Activated T-helper 1 cell treated with Interleukin-2 at 50 U/mL for 16 hours (primary cell): ENCODE results near the gene DOCK2.
"Not testable (repeated sequence)": the region's sequence is repeated elsewhere in the genome, so short reads cannot be mapped to it uniquely, and the experiment has no call there.

Source experiments
- DNase-seq: peaks from one replicate; pipeline ENCODE4 v3.0.0-alpha.2; 2020; ENCODE audit warnings: low read depth

Gene DOCK2

DNA sequence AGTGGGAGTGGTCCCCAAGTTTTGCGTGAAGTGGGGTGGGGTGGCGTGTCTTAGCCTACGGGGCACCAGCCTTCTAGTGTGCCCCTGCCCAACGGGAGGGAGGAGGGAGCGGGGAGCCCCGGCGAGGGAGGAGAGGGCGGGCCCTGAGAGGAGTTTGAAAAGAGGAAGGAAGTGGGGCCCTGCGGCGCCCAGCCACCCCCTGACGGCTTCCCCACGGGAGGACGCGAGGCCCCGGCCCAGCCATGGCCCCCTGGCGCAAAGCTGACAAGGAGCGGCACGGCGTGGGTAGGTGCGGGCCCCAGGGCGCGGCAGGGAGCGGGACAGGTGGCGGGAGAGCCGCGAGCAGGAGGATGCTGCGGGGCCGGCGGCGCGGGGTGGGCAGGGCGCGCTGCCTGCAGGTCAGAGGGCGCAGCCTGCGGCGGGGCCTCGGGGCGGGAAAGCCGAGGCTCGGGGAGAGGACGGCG lies at the start of gene DOCK2:
DOCK2 (plus strand) TSS at position 191 of the 464 bp plus-strand sequence; CDS start at position 243, 52 bp downstream.
- peak; percentile 50 for DNase-seq

DNA sequence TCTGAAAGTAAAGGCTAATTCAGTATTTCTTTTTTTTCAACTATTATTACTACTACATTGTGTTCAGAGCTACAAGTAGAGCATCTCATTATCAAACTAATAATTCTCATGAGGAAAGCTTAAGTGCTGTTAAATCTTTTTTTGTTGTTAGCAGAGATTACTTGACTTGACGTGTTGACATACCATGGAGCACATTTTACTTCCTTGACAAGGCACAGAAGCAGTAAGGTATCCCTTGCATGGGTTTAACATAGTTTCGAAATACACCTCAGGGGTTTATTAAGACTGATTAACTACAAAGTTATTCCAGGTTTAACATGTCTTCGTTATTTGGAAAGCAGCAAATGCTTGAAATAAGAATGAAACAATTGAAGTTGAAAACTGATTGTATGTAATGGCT lies 46.5 kb upstream of the DOCK2 start:
- no peak for DNase-seq

DNA sequence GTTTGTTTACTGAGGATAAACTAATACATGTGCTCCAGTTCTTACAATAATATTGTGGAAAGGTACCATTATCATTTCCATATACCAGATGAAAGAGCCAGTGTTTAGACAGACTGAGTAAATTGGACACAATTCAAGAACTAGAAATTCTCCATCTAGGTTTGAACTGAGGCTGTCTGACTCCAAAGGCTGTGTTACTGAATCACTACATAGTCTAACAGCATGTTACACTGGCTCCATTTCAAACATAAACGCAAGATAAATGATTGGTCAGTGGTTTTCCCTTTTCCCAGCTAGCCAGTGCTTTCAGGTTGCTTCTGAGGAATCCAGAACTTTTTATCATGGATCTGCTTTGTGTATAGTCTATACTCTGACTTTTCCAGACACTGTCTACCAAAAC lies 45.4 kb upstream of the DOCK2 start:
- DNase-seq = no peak

DNA sequence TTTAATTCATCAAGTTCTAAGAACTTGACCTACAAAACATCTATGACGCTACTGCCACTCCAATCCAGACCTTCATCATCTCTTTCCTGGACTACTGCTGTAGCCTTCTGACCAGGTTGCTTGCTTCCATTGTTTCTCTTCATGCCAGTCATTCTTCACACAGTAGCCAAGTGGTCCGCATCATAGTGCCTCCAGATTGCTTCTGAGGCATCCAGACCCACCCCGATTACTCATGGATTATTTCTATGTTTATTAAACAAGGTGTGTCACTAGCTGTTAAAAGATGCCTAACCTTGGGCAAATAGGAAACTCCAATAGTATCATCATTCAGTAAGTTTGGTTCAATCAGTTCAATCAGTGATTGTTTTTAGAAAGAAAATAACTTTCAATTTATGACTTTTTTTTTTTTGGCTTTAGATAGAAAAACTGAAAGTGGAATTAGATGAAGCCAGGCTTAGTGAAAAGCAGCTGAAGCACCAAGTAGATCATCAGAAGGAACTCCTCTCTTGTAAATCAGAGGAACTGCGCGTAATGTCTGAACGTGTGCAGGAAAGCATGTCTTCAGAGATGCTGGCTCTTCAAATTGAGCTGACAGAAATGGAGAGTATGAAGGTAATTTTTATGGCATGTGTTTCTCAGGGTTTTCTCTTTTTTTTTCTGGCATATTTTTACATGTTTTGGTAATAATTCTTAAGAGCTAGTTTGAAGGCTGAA lies 44.0 kb upstream of the DOCK2 start:
- no peak for DNase-seq

DNA sequence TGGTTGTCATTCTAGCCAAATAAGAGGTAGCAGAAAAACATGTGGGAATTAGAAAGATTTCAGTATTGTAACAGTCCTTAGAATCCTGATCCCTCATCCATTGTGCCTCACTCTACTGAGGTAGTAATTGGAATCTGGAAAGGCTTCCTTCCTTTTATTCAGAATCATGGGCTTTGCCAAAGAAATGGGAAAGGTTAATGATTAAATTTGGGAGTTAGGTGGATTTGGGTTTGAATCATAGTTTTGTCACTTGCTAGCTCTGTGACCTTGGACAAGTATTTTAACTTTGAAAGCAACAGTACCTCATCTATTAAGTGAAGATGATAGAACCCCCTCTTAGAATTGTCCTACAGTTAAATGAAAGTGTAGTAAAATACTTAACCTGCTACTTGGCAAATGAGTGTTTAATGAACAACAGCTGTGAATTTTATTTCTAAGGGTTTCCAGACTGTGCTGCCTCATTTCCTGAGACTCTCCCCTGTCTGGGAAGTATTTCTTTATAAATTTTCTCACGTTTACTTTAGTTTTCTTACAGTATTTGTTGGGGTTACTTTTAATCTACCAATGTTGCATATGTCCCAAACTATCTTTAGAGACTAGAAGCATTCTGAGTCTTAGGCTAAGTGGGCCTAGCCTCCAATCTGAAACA lies 41.8 kb upstream of the DOCK2 start:
- no peak for DNase-seq

DNA sequence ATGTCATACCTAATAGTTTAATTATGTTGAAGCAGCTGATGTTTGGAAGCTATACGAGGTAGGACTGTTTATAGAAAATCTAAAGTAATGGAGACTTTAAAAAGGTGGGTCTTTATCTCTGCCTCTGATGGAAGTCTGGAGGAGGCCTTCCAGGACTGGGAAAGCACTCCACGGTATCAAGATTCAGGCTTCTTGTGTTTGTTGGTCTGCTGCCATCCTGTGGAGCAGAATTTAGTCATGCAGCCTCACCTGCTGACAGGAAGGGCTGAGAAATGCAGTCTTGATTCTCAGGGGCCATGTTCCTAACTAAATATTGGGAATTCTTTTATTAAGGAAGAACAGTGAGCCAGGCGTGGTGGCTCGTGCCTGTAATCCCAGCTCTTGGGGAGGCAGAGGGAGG lies 37.6 kb upstream of the DOCK2 start:
- DNase-seq = no peak

DNA sequence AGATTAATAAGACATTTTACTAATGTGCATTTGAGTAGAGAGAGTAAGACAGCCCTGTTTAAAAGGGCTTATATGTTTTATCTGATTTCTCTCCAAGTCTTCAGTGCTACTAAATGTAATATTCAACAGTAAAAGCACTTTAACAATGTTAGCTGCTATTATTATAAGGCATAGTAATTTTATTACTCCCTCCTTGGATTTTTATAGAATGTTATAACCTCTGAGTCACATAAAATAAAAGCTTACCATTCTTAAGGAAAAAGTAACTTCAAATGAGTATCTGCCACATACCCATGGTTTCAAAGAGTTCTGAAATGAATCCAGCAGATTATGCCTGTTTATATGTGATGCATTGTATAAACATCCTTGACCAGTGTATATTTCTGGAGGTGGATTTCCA lies 34.5 kb upstream of the DOCK2 start:
- DNase-seq = no peak

DNA sequence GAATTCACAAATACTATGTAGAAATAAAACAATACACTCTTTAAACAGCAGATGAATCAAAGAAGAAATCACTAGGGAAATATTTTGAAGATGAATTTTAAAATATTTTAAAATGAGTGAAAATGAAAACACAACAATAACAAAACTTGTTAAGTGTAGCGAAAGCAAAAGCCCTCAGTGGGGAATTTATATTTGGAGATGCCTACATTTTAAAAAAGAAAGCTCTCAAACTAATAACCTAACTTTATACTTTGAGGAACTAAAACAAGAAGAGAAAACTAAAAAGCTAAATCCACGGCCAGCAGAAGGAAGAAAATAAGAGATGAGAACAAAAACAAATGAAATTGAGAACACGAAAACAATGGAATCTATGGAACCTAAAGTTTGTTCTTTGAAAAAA lies 30.8 kb upstream of the DOCK2 start:
- no peak for DNase-seq

DNA sequence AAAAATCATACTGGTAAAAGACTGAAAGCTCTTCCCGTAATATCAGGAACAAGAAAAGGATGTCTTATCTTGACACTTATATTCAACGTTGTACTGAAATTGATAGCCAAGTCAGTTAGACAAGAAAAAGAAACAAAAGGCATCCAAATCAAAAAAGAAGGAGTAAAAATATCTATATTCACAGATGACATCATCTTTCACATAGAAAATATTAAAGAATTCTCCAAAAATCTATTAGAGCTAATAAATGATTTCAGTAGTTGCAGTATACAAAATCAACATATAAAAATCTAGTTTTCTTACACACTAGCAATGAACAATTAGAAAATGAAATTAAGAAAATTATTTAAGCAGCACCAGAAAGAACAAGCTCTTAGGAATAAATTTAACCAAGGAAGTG lies 29.2 kb upstream of the DOCK2 start:
- no peak for DNase-seq

DNA sequence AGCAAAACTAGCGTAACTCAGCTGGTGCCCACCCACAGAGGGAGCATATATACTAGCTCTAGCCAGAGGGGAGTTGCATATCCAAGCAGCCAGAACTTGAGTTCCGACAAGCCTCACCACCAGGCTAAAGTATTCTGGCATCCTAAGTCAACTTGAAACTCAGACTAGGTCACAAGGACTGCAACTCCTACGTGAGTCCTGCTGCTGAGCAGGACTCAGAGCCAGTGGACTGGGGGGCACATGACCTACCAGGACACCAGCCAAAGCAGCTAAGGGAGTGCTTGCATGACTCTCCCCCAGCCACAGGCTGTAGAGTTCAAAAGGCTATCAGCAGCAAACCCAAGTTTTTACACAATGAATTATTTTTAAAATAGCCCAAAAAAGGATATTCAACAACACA lies 27.4 kb upstream of the DOCK2 start:
- no peak for DNase-seq

DNA sequence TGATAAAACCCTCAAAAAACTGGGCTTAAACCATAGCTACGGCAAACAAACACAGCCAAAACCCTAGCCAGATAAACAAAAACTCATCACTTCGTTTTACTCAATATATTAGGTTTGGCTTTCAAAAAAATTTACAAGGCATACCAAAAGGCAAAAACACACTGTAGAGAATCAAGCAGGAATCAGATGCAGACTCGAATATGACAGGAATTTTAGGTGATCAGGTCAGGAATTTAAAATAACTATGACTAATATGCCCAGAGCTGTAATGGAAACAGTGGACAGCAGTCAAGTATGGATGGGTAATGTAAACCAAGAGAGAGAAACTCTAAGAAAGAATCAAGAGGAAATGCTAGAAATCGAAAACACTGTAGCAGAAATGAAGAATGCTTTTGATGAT lies 26.5 kb upstream of the DOCK2 start:
- DNase-seq = no peak

DNA sequence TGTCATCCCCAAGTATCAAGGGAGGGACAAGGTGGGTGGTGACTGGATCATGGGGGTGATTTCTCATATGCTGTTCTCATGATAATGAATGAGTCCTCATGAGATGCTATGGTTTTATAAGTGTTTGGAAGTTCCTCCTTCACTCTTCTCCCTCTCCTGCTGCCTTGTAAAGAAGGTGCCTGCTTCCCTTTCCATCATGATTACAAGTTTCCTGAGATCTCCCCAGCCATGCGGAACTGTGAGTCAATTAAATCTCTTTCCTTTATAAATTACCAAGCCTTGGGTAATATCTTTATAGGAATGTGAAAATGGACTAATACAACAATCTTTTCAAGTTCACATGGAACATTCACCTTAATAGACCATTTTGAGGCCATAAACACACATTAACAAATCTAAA lies 21.5 kb upstream of the DOCK2 start:
- DNase-seq = no peak

DNA sequence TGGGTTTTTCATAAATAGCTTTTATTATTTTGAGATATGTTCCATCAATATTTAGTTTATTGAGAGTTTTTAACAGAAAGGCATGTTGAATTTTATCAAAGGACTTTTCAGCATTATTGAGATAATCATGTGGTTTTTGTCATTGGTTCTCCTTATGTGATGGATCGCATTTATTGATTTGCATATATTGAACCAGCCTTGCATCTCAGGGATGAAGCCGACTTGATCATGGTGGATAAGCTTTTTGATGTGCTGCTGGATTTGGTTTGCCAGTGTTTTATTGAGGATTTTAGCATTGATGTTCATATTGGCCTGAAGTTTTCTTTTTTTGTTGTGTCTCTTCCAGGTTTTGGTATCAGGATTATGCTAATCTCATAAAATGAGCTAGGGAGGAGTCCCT lies 12.8 kb upstream of the DOCK2 start:
- not testable (repeated sequence) for DNase-seq

DNA sequence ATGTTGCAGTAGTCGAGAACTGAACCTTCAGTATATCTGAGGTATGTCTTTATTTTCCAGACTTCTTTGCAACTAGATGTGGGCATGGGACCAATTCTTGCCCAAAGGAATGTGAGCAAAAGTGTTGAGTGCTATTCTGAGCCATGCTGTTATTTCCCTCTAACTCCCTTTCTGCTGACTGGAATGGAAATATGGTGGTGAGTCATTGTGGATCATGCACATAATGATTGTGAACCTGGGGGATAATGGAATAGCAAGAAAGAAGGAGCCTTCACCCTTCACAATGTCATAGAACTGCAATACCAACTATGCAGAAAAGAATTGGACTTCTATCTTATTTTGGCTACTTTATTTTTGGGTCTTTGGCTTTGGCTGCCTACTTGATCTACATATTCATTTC lies 10.3 kb upstream of the DOCK2 start:
- no peak for DNase-seq

DNA sequence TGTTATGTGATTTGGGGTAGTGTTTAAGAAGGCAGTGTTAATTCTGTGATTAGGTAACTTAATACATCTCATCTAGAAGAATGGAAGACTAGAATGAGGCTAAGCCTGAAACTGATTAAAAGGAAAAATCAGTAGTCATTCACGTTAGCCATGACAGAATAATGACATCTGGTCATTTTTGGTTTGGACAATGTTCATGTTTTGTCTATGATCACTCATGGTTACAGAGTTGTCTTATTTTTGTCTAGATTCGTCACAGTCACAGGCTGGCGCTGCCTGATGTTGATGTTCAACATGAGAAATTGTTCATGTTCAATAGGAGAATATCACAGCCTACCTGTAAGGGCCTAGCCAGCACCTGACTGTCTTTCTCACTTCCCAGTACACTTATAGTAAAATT lies 9.5 kb upstream of the DOCK2 start:
- DNase-seq = no peak

DNA sequence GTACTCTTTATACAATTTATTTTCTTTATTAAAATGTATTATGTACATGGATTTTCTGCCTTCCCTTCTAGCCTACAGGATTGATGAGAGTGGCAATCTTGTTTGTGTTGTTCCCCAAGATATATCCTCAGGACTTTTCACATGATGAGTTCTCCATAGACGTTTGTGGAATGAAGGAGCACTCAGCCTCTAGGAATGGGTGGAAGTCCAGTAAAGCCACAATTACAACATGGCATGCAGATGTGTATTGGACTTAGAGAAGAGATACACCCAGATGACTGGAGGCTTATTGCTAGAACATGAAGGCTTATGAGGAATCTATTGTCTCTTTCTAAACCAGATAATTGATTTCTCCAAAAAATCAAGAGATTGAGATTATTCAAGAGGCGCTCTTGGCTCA lies 8.2 kb upstream of the DOCK2 start:
- no peak for DNase-seq

DNA sequence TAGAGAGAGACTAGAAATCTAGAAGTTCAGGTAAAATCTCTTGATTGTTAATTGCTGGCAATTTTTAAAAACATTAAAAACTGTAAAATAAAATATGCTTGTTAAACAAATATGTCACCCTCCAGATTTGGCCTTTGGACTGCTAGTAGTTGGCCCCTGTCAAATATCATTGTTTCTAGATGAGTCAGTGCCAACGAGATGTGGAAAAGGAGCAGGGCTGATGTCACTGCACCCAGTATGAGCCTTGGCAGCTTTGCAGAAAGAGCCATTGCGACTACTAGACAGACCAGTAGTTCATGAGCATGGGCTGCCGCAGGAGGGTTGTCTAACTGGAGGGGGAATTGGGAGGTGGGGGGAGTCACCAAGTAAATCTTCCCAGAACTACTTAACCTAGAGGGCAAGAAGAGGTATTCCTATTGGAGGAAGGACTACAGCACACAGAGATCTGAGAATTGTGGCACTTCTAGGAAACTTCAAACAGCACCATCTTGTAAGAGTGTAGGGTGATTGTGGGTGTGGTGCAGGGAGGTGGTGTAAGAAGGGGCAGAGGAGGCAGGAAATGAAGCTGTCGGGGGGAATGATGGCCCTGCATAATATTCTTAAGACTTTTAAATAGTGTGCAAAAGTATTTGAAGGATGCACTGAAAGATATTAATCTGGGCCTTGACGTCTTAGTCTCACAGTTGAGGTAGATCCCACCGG lies 7.1 kb upstream of the DOCK2 start:
- no peak for DNase-seq

DNA sequence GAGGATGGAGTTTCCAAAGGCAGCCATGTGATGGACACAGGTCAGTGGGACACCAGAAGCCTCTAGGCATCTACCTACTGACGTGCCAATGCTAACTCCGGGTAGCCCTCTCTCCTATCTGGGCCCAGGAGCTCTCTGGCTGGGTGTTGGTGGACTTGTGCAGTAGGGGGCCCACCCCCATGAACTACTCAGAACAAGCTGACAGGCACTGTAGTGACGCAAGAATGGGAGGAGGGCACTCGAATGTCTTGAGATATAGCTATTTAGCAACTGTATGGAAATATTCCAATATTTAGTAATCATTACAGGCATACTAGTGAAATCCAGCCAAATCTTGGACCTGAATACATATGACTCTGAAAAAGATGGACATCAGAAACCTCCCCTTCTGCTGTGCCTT lies 5.7 kb upstream of the DOCK2 start:
- DNase-seq = no peak

DNA sequence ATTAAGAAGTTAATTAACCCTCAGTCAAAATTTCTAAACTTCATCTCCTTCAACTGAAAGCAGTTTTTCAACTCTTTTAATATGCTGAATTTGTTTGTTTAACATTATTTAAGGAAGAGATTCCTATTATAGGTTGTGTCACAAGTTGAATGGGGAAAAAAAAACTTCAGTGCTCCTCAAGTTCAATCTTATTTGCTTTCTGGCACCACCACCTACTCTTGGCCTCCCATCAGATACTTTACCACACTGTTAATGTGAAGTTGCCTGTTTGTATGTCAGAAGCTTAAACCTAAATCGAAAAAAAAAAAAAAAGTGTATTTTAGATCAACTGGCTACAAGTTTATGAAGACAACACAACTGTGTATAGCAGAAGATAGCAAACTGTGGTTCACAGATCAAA lies 4.1 kb upstream of the DOCK2 start:
- no peak for DNase-seq

DNA sequence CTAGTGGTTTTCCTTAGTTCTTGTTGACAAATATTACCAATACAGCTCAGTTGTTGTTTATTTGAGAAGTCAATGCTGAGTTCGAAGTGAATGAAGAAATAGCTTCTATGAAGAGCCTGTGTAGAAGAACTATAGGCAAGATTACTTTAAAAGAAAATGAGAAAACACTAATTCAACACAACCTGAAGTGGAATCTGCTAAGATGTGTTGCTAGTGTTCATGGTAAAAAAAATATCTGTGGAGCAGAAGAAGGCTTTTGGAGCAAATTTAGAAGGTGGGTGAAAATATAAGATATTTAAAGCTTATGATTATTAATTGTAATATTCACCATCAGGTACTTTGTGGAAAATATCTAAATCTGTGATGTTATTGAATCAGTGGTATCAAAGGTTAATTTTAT lies 2.5 kb upstream of the DOCK2 start:
- no peak for DNase-seq

DNA sequence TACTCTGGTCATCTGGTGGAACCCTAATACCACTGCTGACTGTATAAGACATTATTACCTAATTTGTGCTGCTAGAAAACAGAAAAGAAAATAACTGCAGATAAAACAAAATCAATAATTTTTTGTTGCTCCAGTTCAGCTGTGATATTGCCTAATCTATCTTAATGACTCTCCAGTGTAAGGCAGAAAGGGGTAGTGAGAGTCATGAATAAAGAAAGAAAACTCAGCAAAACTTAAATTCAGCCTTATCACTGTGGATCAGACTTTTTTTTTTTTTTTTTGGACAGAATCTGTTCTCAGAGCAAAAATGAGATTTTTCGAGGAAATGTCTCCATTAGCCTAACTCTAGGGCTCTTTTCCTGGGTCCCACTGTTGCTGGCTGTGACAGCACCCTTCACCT lies 1.1 kb upstream of the DOCK2 start:
- DNase-seq = no peak

DNA sequence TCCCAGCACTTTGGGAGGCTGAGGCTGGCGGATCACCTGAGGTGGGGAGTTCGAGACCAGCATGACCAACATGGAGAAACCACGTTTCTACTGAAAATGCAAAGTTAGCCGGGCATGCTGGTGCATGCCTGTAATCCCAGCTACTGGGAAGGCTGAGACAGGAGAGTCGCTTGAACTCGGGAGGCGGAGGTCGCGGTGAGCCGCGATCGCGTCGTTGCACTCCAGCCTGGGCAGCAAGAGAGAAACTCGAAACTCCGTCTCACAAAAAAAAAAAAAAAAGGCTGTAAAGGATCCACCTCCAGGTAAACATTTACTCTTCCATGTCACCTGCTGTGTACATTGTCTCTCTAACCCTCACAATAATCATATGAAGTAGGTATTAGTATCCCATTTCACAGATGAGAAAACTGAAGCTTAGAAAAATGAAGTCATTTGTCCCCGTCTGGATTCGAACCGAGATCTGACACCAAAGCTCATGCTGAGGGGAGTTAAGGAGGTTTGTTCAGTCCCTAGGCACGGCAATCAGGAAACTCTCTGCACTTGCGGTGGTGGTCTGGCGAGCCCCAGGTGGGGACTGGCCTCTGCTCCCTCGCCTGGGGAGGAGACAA lies 494 bp upstream of the DOCK2 start:
- DNase-seq = no peak

DNA sequence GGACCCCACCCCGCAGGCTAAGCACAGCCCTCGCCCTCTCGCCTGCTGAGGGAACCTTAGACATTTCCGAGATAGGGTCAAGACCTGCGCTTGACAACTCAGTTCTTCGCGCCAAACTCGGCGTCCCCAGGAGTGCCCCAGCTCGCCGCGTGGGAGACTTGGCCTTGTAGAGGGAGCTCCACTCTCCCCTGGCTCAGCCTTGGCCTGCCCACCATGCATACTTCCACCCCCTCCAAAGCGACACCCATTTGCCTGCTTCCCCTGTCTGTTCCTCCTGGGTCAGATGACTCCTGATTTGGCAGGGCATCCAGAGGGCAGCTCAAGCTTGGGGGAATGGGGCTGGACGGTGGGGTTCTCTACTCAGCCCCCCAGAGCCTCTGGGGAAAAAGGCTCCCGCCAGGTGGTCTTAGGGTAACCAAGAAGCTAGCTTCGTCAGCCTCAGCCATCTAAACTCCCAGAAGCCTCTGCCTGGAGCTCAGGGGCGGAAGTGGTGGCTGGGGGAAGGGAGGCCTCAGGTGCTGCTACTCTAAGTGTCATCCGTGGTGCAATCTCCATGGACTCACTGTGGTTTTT lies 560 bp downstream of the DOCK2 start:
- DNase-seq = peak; percentile 58
